LNCaP clone FGC (cell line): Measurements from ENCODE around the gene DEDD2.

ENCODE experiments used
- DNase-seq: peaks from one replicate; pipeline ENCODE4 v3.0.0-alpha.2; 2011; ENCODE audit warnings: low read depth
- H3K4me3 ChIP-seq: 2 replicates; pipeline ENCODE4 v1.5.1; 2011; ENCODE audit warnings: mild to moderate bottlenecking, low read depth, low read length, control low read depth
- CTCF ChIP-seq: IDR thresholded peaks from 2 replicates; pipeline ENCODE4 v1.5.1; 2012; ENCODE audit warnings: mild to moderate bottlenecking; ENCODE audit not compliant: control insufficient read depth, insufficient read depth; ENCODE audit errors: extremely low read depth

The DEDD2 gene

GRCh38 chr19:42239544-42240220, 22.2 kb upstream of the DEDD2 start:
- H3K4me3 ChIP-seq = no peak overlapping the region
- DNase-seq = no peak
- no peak for TF ChIP-seq CTCF

- DNase-seq = no peak
- H3K4me3 ChIP-seq = no peak overlapping the region
- no peak for TF ChIP-seq CTCF
Measured at GRCh38 chr19:42235181-42235580, 17.7 kb upstream of the DEDD2 start.

- H3K4me3 ChIP-seq = no peak overlapping the region
- no peak for TF ChIP-seq CTCF
- DNase-seq = no peak
Measured at GRCh38 chr19:42234364-42234763, 16.9 kb upstream of the DEDD2 start.

GRCh38 chr19:42233678-42234292, 16.3 kb upstream of the DEDD2 start:
- TF ChIP-seq CTCF = no peak
- H3K4me3 ChIP-seq = no peak overlapping the region
- no peak for DNase-seq

GRCh38 chr19:42233106-42233505, 15.6 kb upstream of the DEDD2 start:
- DNase-seq = no peak
- no peak for TF ChIP-seq CTCF
- no peak overlapping the region for H3K4me3 ChIP-seq

- DNase-seq = no peak
- no peak overlapping the region for H3K4me3 ChIP-seq
- no peak for TF ChIP-seq CTCF
Measured at GRCh38 chr19:42232435-42232834, 15.0 kb upstream of the DEDD2 start.

- no peak for TF ChIP-seq CTCF
- no peak for DNase-seq
- H3K4me3 ChIP-seq = no peak overlapping the region
Measured at GRCh38 chr19:42230571-42230970, 13.1 kb upstream of the DEDD2 start.
